D341Med (cell line): Measurements from ENCODE around the gene RAB1B.
"Not testable (repeated sequence)": the region's sequence is repeated elsewhere in the genome, so short reads cannot be mapped to it uniquely, and the experiment has no call there.

Experiments used
- DNase-seq: peaks from one replicate; pipeline ENCODE4 v3.0.0; 2012; ENCODE audit warnings: low spot score

Gene RAB1B

DNA sequence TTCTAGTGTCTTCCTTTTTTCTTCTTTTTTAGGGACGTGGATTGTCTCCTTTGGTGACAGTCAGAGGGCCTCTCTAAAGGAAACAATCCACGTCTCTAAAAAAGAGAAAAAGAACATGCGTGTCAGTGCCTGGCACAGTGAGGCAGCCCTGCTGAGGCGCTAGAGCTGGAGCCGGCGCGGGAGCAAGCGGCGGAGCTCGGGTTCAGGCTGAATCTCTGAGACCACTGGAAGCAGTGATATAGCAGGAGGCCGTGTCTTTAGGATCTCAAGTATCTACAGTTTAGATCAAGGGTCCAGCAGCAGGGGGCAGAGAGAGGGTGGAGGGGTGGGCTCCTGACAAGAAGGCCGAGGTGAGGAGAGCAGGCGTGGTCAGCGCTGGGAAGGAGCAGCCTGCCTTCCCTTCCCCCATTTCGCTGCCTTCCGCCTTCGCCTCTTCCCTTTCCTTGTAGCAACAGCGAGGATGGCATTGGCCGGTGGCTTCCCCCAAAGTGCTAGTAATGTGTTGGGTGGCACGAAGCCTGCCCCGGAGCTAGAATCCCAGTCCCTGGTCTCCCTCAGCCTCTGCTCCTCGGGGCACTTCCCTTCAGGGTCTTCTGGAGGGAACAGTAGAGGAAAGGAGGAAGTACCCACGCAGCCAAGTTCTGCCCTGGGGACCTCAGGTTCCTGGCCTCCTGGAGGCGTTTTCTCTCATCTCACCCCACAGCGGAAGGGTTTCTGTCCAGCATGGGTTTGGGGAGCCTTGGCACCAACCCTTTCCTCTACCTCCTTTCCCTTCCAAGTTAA lies 28.2 kb upstream of the RAB1B start:
- DNase-seq = no peak

GRCh38 chr11:66240781-66241136 lies 27.7 kb upstream of the RAB1B start:
- no peak for DNase-seq

DNA sequence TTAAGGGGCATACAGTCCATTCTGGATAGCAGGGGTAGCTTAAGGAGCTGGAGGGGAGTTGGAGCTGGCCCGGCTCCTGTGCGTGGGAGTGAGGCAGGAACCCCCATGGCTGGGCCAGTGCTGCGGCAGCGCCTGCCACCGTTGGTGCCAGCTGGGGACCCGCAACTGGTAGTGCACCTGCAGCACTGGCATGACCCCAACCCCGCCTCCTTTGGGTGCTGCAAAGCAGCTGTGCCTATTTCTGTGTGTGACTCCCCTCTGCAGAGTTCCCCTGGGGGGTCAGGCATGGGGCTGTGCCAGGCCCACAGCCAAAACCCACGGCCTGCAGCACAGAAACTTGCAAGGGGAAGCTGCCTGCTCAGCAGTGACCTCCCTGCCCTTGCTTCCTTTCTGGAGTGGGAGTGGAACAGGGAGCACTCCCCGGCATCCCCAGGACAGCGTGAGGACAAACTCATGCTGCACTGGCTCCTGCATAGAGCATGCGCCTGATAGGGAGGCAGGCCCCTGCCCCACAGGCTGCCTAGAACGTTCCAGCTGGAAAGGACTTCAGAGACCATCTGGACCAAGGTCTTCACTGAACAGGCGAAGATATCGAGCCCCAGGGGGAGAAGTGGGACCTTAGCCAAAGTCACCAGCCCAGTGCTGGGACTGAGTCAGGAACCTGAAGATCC lies 26.2 kb upstream of the RAB1B start:
- no peak for DNase-seq

- DNase-seq = no peak
Measured at GRCh38 chr11:66243782-66244535, 24.5 kb upstream of the RAB1B start.

DNA sequence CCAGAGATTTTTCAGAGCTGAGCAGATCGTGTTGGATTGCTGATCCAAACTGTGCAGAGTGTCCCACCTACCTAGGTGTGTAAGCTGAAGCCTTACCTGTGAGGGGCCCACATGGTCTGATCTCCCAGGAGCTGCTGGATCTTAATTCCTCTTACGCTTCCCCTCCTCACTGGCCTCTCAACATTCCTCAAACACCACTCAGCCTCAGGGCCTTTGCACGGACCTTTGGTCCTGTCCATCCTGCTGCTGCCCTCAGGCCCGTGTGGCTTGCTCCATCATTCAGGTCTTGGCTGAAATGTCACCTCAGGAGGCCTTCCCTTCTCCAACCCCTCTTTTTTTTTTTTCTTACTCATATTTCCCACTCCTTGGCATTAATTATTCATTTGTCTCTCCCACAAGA lies 21.1 kb upstream of the RAB1B start:
- DNase-seq = no peak

DNA sequence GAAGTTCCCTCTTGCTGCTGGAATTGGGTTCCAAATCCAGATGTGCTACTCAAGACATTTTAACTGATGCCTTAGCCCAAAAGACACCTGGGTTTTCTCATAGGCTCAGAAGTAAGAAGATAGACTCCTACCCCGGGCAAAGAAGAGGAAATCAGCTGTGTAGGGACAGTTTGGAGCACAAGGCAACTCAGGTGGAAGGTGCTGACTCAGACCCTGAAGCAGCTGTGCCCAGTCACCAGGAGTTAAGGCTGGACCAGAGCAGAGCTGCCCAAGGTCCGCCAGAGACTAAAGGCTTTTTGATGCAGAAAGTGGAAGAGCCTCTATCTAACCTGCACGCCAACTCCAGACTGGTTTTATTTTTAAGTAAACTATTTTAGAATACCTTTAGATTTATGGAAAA lies 20.6 kb upstream of the RAB1B start:
- DNase-seq = no peak

DNA sequence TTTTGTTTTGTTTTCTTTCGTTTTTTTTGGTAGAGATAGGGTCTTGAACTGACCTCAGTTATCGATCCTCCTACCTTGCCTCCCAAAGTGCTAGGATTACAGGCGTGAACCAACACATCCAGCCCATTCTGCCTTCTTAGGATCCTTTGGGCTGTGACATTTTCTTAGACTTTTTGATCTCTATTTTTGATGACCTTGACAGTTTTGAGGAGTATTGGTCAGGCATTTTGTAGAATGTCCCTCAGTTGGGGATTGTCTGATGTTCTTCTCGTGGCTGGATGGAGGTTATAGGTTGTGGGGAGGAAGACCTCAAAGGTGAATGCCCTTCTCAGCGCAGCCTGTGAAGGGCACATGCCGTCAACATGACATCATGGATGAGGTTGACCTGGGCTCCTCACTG lies 19.5 kb upstream of the RAB1B start:
- no peak for DNase-seq

DNA sequence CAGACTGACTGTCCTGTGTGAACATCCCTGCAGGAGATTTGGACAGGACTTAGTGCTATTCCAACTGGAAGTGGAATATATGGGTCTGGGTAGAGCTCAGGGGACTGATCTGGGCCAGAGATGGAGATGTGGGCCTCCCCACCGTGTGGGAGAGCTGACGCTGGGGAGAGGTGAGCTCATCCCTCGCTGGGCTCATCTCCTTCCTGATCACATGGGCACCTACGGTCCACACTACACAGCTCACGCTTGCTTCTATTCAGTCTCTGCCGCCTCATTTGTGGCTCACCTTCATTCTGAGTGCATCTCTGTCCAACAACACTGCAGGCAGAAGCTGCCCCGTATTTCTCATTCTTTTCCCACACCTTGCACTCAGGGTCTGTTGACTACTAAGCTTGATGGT lies 16.6 kb upstream of the RAB1B start:
- DNase-seq = no peak

DNA sequence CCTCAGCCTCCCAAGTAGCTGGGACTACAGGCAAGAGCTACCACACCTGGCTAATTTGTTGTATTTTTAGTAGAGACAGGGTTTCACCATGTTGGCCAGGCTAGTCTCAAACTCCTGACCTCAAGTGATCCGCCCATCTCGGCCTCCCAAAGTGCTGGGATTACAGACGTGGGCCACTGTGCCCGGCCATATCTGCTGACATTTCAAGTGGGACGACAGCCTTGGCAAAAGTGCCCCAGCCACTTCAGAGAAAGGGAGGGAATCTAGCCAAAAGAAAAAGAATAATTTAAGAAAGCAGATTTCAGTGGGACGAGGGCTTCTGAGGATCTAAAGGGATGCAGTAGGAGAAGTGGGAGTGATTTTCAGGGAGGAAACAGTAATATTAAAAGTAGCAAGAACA lies 15.4 kb upstream of the RAB1B start:
- DNase-seq = not testable (repeated sequence)

DNA sequence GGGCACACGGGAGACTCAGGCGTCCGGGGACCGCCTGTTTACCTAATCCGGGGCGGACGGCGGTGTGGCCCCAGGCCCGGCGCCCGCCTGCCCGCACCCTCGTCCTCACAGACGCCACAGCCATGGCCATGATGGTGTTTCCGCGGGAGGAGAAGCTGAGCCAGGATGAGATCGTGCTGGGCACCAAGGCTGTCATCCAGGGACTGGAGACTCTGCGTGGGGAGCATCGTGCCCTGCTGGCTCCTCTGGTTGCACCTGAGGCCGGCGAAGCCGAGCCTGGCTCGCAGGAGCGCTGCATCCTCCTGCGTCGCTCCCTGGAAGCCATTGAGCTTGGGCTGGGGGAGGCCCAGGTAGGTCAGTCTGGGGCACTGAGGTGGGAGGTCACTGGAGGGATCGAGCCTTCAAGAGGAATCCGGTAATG lies 10.0 kb upstream of the RAB1B start:
- DNase-seq = no peak

- DNase-seq = no peak
Measured at GRCh38 chr11:66259225-66259624, 9.2 kb upstream of the RAB1B start.

GRCh38 chr11:66259956-66260355 lies 8.5 kb upstream of the RAB1B start:
- no peak for DNase-seq

GRCh38 chr11:66261578-66261977 lies 6.9 kb upstream of the RAB1B start:
- no peak for DNase-seq

GRCh38 chr11:66262191-66262590 lies 6.2 kb upstream of the RAB1B start:
- no peak for DNase-seq

DNA sequence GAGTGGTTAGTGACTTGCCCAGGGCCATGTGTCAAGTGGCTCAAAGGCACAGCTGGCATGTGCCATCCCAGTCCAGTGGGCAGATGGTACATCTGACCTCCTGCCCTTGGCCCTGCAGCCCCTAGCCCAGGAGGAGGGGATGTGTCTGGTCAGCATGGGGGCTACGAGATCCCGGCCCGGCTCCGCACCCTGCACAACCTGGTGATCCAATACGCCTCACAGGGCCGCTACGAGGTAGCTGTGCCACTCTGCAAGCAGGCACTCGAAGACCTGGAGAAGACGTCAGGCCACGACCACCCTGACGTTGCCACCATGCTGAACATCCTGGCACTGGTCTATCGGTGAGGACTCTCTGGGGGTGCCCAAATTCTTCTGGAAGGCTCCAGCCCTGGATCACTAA lies 5.7 kb upstream of the RAB1B start:
- DNase-seq = no peak

DNA sequence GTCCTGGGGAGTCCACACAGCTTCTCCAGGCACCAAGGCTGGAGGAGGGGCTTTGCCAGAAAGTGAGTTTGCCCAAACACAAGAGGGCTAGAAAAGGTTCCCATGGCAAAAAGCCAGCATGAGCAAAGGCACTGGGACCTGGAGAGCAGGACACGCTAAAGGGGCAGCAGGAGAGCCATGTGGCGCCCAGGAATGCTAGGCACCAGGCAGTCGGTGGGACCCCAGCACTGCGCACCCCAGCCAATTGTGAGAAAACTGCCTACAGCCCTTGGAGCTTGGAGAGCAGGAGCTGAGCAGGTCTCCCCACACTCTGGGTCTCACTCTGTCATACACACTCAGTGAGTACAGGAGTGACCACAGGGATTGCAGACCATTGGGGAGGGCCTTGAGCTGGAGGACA lies 5.2 kb upstream of the RAB1B start:
- DNase-seq = no peak

GRCh38 chr11:66263785-66264184 lies 4.7 kb upstream of the RAB1B start:
- DNase-seq = no peak

GRCh38 chr11:66264383-66264782 lies 4.1 kb upstream of the RAB1B start:
- no peak for DNase-seq

- DNase-seq = no peak
Measured at GRCh38 chr11:66264914-66265313, 3.5 kb upstream of the RAB1B start.

DNA sequence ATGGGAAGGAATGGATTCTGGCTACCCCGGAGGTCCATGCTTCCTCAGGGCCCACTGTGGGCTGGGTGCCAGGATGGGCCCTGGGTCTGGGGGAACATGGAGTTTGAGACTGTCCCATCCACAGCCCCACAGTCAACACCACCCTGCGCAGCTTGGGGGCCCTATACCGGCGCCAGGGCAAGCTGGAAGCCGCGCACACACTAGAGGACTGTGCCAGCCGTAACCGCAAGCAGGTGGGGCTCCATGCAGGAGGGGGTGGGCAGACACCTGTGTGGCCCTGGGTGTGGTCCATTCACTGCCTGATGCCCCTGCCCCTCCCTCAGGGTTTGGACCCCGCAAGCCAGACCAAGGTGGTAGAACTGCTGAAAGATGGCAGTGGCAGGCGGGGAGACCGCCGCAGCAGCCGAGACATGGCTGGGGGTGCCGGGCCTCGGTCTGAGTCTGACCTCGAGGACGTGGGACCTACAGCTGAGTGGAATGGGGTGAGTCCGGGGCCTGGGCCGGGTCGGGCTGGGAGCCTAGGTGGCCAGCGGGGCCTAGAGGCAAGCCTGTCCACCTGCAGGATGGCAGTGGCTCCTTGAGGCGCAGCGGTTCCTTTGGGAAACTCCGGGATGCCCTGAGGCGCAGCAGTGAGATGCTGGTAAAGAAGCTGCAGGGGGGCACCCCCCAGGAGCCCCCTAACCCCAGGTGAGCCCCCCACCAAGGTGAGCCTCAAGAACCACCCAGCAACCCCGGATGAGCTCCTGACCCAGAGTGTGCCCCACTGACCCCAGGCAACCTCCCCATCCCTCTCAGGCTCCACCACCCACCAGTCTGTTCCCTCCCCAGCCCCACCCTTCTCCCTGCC lies 2.7 kb upstream of the RAB1B start:
- DNase-seq = no peak

GRCh38 chr11:66266378-66267038 lies 1.9 kb upstream of the RAB1B start:
- no peak for DNase-seq

GRCh38 chr11:66267039-66267378 lies 1.4 kb upstream of the RAB1B start:
- DNase-seq = no peak
